A673 (cell line): ENCODE measurements around the gene LATS2.

Experiments used
- CTCF ChIP-seq: fragments of 300-800, 200-600 bp; sonication (generic); conservative IDR thresholded peaks from 2 replicates; pipeline ENCODE4 v1.5.1; 2017; ENCODE audit warnings: low read depth, mild to moderate bottlenecking, antibody characterized with exemption, low read length, moderate library complexity, mixed read lengths
- EZH2 ChIP-seq: fragments of 200-600 bp; sonication (generic); IDR thresholded peaks from 2 replicates; pipeline ENCODE4 v1.6.1; 2017; ENCODE audit warnings: borderline replicate concordance, low read depth, mild to moderate bottlenecking, mixed read lengths, antibody characterized with exemption, low read length; ENCODE audit not compliant: poor library complexity, severe bottlenecking

DNA sequence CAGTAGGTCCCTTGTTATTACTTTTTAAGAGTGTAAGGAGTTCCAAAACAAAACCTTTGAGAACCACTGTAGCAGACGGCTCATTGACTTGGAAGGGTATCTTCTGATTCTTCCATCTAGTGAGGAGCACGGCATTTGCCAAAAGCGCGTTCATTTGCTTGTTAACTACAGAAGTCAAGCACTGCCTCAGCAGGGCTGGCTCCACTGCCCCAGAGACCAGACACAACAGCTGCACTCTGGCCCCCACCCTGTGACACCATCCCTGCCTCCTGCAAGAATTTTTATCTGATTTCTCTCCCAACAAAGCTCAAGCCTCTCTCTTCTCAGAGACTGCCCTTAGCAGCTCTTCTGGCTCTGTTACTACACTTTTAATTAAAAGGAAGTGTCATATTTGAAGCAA, 138.1 kb downstream of the LATS2 start:
- TF ChIP-seq CTCF = no peak
- no peak for TF ChIP-seq EZH2
